ENCODE results near the gene PYM1.

PYM1 gene

DNA sequence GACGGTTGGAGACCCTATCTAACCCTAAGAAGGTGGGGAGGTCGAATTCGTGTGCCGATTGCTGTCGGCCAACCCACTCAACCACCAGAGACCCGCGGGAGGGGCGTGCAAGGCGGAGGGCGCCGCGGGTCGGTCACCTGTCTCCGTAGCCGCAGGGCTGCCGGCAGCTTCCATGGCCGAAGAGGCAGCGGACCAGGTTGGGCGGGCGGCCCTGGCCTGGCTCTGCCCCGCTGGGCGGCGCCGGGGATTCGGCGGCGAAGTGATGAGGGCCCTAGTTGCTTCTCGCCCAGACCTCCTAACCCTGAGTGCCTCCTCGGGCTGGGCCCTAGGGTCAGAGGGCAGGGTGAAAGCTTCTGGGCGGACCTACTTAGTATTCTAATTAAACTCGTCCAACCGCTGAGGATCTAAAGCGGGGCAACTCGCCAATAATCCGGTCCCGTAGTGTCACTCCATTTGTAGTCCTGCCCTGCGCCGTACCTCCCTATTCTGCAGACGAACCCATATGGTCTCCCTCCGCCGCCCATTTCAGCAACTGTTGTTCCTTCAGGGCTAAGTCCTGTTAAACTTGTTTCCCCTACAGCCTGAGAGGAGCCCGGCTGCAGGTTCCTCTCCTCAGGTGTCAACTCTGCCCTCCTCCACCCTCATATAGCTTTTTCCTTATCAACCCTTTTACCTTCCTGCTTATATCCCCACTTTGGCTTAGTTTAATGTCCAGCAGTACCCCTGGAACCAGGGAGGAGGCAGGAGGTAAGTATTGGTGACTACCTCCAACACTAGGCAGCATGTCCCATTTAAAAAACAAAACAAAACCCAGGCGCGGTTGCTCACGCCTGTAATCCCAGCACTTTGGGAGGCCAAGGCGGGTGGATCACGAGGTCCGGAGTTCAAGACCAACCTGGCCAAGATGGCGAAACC lies at the start of gene PYM1:
Gene PYM1, minus strand, starts transcription at position 307 of the 915 bp plus-strand sequence. Its CDS starts 133 bp downstream, at position 174.
- peak within 1 kb of the TSS; percentile 92 for H3K4me3 ChIP-seq (ENCODE audit: low read length)
- no peak for TF ChIP-seq ZNF274 (IDR thresholded peaks at IDR 0.05; ENCODE audit: low read depth, low read length)

- H3K4me3 ChIP-seq (ENCODE audit: low read length): peak overlapping the region; percentile 83
- TF ChIP-seq ZNF274 (IDR thresholded peaks at IDR 0.05; ENCODE audit: low read depth, low read length): no peak
Measured at GRCh38 chr12:55974308-55974730, 46.6 kb upstream of the PYM1 start.

- H3K4me3 ChIP-seq (ENCODE audit: low read length): peak within 1 kb of the TSS; percentile 92
- no peak for TF ChIP-seq ZNF274 (IDR thresholded peaks at IDR 0.05; ENCODE audit: low read depth, low read length)
Measured at GRCh38 chr12:55973599-55974307, 46.1 kb upstream of the PYM1 start, which contains the start of gene RAB5B. TSS of gene RAB5B (plus strand) at chr12:55974078. CDS start at chr12:55986961, 12,883 bp downstream.

- peak overlapping the region; percentile 92 for H3K4me3 ChIP-seq (ENCODE audit: low read length)
- no peak for TF ChIP-seq ZNF274 (IDR thresholded peaks at IDR 0.05; ENCODE audit: low read depth, low read length)
Measured at GRCh38 chr12:55972911-55973598, 45.4 kb upstream of the PYM1 start.

DNA sequence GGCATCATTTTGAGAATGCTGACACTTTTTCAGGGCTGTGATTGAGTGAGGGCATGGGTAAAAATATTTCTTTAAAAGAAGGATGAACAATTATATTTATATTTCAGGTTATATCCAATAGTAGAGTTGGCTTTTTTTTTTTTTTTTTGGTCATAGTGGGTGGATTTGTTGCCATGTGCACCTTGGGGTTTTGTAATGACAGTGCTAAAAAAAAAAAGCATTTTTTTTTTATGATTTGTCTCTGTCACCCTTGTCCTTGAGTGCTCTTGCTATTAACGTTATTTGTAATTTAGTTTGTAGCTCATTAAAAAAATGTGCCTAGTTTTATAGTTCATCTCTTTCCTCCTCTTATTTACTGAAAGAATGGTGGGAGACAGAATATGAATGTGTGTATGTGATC lies 44.8 kb upstream of the PYM1 start:
- no peak for TF ChIP-seq ZNF274 (IDR thresholded peaks at IDR 0.05; ENCODE audit: low read depth, low read length)
- peak overlapping the region; percentile 92 for H3K4me3 ChIP-seq (ENCODE audit: low read length)

GRCh38 chr12:55972042-55972441 lies 44.3 kb upstream of the PYM1 start:
- no peak for TF ChIP-seq ZNF274 (IDR thresholded peaks at IDR 0.05; ENCODE audit: low read depth, low read length)
- H3K4me3 ChIP-seq (ENCODE audit: low read length): no peak overlapping the region

DNA sequence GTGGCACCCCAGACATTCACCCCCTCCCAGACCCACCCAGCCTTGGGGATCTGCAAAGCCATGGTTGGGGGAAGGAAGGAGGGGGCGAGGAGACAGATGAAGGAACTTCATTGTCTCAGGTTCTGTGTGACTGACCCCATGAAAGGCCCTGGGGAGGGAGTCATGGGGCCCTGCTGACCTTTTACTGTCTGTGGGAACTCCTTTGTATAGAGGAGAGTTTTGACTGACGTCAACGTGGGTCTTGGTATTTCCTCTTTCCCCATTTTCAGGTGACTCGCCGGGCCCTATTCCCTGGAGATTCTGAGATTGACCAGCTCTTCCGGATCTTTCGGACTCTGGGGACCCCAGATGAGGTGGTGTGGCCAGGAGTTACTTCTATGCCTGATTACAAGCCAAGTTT lies 43.1 kb upstream of the PYM1 start:
- TF ChIP-seq ZNF274 (IDR thresholded peaks at IDR 0.05; ENCODE audit: low read depth, low read length): no peak
- H3K4me3 ChIP-seq (ENCODE audit: low read length): no peak overlapping the region

- no peak overlapping the region for H3K4me3 ChIP-seq (ENCODE audit: low read length)
- no peak for TF ChIP-seq ZNF274 (IDR thresholded peaks at IDR 0.05; ENCODE audit: low read depth, low read length)
Measured at GRCh38 chr12:55969356-55969755, 41.7 kb upstream of the PYM1 start.

- no peak for TF ChIP-seq ZNF274 (IDR thresholded peaks at IDR 0.05; ENCODE audit: low read depth, low read length)
- peak within 1 kb of the TSS; percentile 89 for H3K4me3 ChIP-seq (ENCODE audit: low read length)
Measured at GRCh38 chr12:55966408-55967281, 39.0 kb upstream of the PYM1 start, which contains the start of gene CDK2. TSS of gene CDK2 (plus strand) at chr12:55966830. CDS start at chr12:55967009, 179 bp downstream.

DNA sequence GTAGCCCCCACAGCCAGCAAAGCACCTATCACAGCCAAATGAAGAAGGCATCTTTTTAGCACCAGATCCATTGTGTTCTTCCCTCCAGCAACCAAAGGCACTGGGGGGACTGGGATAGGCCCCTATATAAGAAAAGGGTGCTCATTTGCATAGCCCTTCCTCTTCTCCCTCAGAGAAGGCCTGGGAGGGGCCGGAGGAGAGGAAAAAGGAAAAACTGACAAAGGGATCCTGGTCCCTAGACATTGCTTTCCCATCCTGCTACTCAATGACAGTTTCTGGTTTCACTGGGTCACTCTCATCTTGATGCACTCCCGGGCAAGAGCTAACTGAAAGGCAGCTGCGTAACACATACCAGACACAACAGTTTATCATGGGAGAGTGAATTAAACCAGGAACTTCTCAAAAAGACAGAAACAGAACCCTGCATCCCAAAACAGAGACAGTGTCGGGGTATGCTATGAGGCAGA lies 38.3 kb upstream of the PYM1 start, which contains the start of gene PMEL:
Gene PMEL, minus strand, starts transcription at position 102 of the 467 bp plus-strand sequence. Its CDS starts 31 bp downstream, at position 71.
- TF ChIP-seq ZNF274 (IDR thresholded peaks at IDR 0.05; ENCODE audit: low read depth, low read length): no peak
- peak within 1 kb of the TSS; percentile 89 for H3K4me3 ChIP-seq (ENCODE audit: low read length)

GRCh38 chr12:55965240-55965639 lies 37.5 kb upstream of the PYM1 start:
- no peak overlapping the region for H3K4me3 ChIP-seq (ENCODE audit: low read length)
- no peak for TF ChIP-seq ZNF274 (IDR thresholded peaks at IDR 0.05; ENCODE audit: low read depth, low read length)

DNA sequence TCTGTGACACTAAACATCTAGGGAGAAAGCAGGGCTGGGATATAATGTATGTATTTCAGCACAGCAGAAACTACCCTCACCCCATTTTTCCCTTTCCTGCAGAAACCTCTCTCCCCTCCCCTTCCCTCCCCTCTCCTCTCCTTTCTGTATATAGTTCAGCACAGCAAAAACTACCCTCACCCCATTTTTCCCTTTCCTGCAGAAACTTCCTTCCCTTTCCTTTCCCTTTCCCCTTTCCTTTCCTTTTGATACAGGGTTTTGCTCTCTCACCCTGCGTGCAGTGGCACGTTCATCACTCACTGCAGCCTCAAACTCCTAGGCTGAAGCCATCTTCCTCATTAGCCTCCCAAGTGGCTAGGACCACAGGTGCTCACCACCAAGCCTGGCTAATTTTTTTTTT lies 36.1 kb upstream of the PYM1 start:
- H3K4me3 ChIP-seq (ENCODE audit: low read length): no peak overlapping the region
- no peak for TF ChIP-seq ZNF274 (IDR thresholded peaks at IDR 0.05; ENCODE audit: low read depth, low read length)
